GM18526 (cell line): ENCODE measurements around the gene PIGW.

Experiments used
- POLR2A ChIP-seq: IDR thresholded peaks from 3 replicates; pipeline ENCODE4 v1.6.1; 2011; ENCODE audit not compliant: insufficient read length; ENCODE audit errors: extremely low read depth

The PIGW gene, protein sequence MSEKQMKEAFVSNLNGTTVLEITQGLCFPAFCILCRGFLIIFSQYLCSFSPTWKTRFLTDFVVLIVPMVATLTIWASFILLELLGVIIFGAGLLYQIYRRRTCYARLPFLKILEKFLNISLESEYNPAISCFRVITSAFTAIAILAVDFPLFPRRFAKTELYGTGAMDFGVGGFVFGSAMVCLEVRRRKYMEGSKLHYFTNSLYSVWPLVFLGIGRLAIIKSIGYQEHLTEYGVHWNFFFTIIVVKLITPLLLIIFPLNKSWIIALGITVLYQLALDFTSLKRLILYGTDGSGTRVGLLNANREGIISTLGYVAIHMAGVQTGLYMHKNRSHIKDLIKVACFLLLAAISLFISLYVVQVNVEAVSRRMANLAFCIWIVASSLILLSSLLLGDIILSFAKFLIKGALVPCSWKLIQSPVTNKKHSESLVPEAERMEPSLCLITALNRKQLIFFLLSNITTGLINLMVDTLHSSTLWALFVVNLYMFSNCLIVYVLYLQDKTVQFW

DNA sequence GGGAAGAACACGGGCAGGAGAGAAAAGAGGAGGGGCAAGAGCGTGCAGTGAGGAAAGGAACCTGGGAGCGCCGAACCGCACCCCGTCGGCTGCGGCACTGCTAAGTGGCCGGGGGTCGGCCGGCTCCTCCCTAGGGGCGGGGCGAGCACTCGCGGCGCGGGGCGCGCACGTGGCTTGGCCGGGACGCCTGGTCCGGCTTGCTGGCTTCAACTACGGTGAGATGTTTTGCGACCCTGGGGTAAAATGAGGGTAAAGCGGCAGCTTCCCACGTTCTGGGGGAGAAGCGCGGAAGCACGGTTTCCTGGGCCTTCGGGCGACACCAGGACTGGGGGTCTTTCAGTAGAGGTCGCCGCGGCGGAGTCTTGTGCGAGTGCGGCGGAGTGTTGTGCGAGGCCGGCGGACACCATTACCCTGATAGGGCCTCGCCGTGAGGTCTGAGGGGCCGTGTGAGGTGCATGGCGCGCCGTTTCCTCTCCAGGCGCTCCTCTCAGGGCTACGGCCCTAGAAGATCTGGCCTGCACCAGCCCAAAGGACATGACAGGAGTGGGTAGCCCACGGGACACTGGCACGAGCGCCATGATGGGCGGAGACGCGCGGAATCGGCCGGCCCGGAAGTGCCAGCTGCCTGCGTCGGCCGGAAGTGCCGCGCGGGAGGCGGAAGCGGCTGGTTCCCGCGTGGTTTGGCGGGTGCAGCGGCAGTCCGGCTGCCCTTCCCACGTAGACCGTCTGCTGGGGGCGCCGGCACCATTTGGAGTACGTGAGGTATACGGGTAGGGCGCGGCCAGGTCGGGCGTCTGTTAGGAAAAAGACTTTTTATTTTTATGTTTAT is at the start of gene PIGW, which contains the start of gene MYO19:
TSS of gene PIGW (plus strand) at position 148 of the 829 bp plus-strand sequence. CDS start 2,115 bp downstream, outside the sequence.
TSS of gene MYO19 (minus strand) at position 29 of the 829 bp plus-strand sequence. CDS start 2,330 bp downstream, outside the sequence.
- TF ChIP-seq POLR2A = peak; percentile 92

DNA sequence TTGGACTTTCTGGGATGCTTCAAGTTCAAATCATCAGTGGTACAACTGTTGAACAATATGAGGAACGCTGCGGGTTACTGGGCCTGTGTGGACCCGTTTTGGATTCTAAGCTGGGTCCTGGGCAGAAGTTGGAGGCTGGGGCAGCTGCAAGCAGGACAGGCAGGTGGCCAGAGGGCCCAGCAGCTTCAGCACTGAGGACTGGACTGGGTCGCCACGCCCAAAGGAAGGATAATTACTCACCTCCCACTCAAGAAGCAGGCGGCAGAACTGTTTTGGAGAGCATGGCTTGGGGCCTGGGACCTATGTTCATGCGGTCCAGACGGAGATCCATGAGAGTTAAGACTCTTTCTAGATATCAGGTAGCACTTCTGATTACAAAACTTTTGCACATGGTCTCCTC is 49.8 kb upstream of the PIGW start:
- TF ChIP-seq POLR2A = no peak

DNA sequence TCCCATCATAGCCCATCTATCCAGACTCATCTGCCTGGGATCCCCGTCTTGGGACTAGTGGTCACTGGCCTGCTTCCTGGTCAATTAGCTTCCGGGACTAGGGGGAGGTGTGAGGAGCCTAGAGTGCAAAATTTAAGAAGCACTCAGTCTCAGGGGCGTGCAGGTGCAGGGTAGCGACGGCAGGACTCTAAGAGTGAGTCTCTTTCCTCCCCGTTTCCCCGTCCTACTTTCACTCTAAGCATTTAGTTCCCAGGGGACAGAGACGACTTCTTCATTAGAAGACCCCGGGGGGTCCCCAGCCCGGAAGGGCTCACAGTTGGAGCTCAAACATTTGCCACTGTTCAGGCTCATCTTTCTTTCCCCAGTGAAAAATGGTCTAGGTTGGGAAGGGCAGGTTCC is 49.0 kb upstream of the PIGW start:
- TF ChIP-seq POLR2A = no peak

DNA sequence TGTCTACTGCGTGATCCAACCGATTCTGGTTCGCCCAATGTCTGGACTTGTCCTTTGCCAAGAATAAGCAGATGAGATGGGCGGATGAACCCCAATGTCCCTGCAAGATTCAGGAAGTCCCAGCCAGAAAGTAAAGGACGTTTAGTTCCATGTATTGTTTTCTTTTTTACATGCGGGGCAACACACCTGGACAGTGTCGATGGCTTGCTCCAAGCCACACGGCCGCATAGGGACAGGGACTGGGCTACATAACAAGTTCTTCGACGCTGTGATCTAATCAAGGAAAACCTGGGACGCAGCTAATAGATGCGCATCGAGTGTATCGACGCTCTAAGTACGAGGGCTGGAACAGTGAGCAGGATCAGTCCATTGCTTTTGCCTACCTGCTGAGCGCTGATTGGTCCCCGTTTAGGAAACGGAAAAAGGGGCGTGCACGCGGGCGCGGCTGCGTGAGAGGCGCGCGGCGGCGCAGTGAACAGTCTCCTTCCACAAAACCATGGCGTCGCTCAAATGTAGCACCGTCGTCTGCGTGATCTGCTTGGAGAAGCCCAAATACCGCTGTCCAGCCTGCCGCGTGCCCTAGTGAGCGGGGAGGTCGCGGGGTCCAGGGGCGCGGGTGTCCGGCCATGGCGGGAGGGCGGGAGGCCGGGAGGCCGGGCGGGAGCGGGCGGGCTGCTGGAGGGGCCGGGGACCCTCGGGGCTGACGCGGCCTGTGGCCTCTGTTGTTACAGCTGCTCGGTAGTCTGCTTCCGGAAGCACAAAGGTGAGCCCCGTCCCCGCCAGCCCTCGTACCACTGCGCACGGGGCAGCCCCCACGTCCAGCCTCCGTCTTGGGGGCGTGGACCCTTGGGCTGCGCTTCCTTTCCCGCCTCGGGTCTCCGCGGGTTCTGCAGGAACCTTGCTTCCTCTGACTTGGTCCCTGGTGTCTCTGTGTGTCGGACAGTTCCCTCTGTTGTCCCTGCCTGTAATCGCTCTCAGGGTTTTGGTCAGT is 48.3 kb upstream of the PIGW start, which contains the start of gene ZNHIT3:
TSS of gene ZNHIT3 (plus strand) at position 478 of the 991 bp plus-strand sequence. CDS start at position 497, 19 bp downstream.
- TF ChIP-seq POLR2A = peak; percentile 80

DNA sequence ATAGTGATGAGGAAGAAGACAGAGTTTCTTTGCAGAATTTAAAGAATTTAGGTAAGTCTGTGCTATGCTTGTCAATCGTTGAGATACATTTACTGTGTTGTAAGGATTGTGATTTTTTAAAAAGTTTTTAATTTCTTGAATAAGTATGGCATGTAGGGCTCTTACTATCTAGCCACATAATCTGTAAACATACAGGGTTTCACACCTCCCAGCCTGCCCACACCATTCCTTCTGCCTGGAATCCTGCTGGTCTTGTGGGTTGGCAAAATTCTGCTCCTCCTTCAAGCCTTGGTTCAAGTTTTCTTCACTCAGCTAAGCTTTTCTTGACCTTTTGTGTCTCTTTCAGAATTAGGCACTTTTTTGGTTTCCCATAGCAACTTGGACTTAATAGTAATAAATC is 40.8 kb upstream of the PIGW start:
- TF ChIP-seq POLR2A = no peak

DNA sequence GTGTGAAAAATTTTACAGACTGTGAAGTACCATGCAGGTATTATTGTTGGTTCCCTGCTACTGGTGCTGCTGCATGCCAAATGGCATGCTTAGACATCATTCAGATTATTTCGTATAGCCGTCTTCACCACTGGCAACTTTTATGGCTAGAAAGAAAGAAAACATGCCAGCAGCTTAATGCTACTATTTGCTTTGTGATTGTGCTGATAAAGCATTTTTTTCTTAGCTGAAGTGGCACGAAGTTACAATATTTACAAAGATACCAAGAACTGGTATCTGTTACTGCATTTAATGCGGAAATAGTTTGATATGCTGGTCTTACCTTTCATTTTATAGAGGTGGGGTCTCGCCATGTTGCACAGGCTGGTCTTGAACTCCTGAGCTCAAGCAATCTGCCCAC is 40.1 kb upstream of the PIGW start:
- TF ChIP-seq POLR2A = no peak

DNA sequence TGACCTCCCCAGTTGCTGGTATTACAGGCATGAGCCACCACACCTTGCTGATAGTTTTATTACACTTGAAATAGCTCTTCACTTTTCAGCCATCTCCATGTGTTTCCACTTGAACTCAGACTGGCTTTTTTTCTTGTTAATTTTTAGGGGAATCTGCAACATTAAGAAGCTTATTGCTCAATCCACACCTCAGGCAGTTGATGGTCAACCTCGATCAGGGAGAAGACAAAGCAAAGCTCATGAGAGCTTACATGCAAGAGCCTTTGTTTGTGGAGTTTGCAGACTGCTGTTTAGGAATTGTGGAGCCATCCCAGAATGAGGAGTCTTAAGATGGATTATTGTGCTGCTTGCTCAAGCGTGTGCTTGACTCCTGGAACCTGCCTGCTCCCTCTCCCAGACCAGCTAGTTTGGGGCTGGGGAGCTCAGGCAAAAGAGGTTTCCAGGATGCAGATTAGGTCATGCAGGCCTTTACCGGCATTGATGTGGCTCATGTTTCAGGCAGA is 39.7 kb upstream of the PIGW start:
- TF ChIP-seq POLR2A = no peak

DNA sequence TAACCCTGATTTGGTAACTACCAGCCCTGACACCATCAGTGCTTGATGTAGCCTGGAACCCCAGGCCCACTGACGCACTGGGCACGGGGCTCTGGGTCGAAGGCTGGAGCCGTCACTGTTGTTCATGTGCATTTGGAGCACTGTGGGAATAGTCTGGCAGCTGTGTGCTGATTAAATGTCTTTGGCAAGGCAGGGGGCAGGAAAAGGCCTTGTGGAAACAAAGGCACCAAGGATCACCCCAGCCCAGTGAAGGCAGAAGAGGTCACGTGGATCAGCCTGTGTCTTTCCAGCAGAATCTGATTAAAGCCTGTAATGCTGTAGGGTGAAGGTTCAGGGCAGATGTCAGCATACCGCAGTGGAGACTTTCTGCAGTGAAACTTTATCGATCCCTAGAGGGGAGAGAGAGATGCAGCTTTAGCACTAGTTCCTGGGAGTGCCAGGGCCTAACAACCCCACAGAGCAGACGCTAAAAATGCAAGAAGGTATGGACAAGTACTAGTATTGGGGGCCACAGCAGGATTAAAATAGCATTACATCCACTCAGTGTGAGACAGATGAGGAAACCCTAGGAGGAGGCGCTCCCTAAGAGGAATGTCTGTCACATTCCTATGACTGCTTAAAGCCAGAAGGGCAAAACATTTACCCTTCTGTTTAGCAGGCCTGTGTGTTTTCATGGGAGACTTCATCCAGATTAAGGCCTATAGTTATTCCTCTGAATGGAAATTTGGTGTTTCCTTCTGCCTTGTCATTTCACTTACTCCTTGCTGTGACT is 38.6 kb upstream of the PIGW start:
- no peak for TF ChIP-seq POLR2A

DNA sequence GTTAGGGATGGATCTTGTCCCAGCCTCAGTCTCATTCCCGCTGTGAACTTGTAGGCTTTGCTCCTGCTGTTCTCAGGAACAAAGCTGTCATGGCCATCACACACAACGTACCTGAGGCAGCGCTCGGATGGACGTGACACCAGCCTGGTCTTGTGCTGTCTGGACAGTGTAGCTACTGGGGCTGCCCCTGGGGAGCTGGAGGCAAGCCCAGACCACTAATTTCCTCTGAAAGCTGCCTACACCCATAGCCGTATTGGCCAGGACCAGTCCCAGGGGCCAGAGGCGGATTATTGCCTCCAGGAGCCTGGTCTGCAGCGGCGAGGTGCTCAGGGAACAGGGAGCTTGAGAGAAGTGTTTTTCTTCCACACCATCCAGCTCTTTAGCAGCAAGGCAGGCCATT is 36.6 kb upstream of the PIGW start:
- no peak for TF ChIP-seq POLR2A

DNA sequence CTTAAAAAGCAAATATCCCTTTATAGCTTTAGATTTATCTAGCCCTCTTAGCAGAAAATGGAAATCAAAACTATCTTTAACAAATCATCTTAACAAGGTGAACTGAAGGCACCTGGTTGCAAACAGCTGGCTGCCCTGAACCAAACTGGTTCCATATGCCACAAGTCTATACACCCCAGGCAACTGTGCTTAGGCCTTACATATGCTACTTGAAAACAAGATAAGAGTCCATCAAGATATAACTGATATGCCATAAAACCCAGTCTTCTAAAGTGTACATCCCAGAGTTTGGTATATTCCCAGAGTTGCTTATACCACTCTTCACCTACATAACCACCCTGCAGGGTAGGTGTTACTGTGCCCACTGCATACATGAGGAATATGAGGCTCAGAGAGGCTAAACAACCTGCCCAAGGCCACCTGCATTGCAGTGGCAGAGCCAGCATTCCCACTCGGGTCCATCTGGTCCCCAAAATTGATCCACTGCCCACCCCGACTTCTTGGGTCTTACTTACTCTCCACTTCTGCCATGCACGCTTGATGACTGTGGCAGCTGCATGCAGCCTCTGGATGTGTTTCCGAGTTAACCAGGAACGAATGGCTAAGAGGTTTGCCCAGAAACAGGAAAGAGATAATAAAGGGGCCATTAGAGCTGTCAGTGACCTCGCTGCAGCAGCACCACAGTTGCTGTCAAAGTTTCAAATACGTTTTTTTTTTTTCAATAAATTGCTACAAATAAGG is 36.1 kb upstream of the PIGW start:
- TF ChIP-seq POLR2A = no peak

DNA sequence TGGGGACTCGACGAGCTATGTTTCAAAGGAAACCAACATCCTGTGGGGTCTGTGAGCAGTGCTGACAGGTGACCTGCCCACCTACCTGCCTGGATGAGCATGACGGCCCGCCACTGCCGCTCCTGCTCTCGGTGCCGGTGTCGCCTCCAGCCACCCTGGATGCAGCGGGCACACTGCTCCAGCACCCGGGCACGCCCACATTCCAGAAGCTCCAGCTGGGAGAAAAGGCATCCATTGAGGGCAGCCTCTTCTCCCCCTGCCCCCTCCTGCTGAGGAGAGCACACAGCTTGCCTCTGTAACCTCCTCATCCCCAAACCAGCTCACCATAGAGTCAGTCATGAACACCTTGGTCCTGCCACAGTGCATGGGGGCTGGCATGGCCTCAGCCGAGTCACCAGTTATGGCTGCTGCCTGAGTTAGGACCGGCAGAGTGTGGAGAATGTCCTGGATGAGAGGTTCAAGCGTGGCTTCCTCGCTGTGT is 34.0 kb upstream of the PIGW start:
- TF ChIP-seq POLR2A = no peak

DNA sequence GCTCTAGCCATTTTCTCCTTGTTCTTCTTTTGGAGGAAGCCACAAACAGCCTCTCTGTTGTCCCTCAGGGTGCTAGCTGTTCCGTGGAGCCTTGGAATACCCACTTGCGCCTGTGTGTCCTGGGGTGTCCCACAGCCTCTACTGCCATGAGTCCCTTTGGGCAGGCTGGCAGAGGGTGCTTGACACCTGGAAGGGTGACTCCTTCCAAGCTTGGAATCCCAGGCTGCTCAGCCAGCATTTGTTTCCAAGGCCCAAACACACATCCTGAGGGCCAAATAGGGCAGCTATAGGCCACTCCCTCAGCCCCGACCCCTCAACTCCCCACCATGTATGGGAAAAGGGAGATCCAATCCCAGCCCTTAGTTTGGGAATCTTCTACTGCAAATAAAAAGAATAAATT is 33.4 kb upstream of the PIGW start:
- TF ChIP-seq POLR2A = no peak

DNA sequence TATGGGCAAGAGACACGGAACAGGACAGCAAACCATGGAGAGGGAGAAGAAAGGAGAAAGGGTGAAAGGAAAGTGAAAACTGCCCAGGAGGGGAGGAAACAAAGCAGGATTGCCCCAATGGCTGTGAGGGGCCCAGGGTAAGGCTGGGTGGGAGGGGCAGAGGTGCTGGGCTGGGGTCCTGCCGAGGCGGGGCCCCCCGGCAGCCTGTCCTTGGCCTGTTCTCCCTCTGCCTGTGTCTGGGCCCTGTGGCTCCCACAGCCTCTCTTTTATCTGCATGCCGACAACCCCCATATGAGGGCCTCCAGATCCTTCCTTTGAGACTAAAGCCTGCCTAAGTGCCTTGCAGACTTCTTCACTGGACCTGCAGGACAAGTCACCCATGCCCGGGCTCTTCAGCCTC is 32.8 kb upstream of the PIGW start:
- no peak for TF ChIP-seq POLR2A

DNA sequence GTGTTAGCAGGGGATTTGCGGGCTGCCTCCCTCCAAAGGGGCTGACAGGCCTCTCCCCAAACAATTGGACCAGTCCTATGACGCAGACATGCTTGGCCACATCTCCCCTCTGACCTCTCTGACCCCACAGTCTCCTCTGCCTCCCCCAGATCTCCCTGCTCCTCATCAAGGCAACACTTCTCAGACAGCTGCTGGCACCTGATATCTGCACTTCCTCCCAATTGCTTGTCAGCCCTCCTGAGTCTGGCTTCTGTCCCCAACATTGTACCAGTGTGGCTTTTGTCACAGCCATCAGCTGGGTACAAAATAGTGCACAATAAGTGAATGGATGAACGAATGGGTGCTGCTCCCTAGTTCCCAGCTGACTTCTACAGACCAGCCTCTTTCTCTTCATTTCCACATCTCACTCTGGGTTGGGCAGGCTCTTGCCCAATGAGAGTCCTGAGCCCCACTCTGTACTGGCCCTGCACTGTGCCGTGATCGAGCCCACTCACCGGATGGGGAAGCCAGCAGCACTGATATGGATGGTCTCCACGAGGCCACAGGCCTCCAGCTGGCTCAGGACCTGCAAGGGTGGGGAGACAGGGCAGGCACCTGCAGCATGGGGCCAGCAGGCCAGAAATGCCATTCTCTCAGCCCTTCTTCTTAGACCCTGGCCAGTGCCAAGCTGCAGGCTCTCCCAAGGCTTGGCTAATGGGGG is 31.2 kb upstream of the PIGW start:
- TF ChIP-seq POLR2A = no peak
